C4-2B (cell line): ENCODE data around the gene RASL12.

ENCODE experiments used
- CTCF ChIP-seq: fragments of 450-650 bp; conservative IDR thresholded peaks from 2 replicates; pipeline ENCODE4 v1.5.1; 2017; ENCODE audit warnings: mild to moderate bottlenecking
- ZFX ChIP-seq: fragments of 450-650 bp; IDR thresholded peaks from 2 replicates; pipeline ENCODE4 v1.6.1; 2017

GRCh38 chr15:65077291-65077980 lies 9.6 kb upstream of the RASL12 start:
- TF ChIP-seq CTCF (no peak), ZFX (no peak)
